Activated gamma-delta T cell treated with Interleukin-2 at 50 U/mL for 16 hours (primary cell): ENCODE data around the gene TNS1.
A peak's percentile ranks its signal among the peaks of the same experiment; 100 is the strongest.

Source experiments
- DNase-seq: peaks from one replicate; pipeline ENCODE4 v3.0.0-alpha.2; 2020

The TNS1 gene

GRCh38 chr2:217997510-217997909 lies 5.3 kb downstream of the TNS1 start:
- no peak for DNase-seq

- no peak for DNase-seq
Measured at GRCh38 chr2:217996361-217996760, 6.4 kb downstream of the TNS1 start.

- no peak for DNase-seq
Measured at GRCh38 chr2:217995731-217996231, 7.0 kb downstream of the TNS1 start.

- DNase-seq = no peak
Measured at GRCh38 chr2:217994776-217995274, 8.0 kb downstream of the TNS1 start.

GRCh38 chr2:217993817-217994463 lies 8.9 kb downstream of the TNS1 start:
- DNase-seq = peak; percentile 46

GRCh38 chr2:217993138-217993537 lies 9.7 kb downstream of the TNS1 start:
- DNase-seq = no peak

GRCh38 chr2:217992061-217992460 lies 10.7 kb downstream of the TNS1 start:
- DNase-seq = no peak

GRCh38 chr2:217990791-217991465 lies 11.9 kb downstream of the TNS1 start:
- DNase-seq = no peak

GRCh38 chr2:217990389-217990788 lies 12.4 kb downstream of the TNS1 start:
- DNase-seq = no peak

GRCh38 chr2:217989221-217989948 lies 13.4 kb downstream of the TNS1 start:
- DNase-seq = no peak

- no peak for DNase-seq
Measured at GRCh38 chr2:217988840-217989204, 14.0 kb downstream of the TNS1 start.

GRCh38 chr2:217988014-217988839 lies 14.6 kb downstream of the TNS1 start:
- peak; percentile 56 for DNase-seq

GRCh38 chr2:217987391-217987790 lies 15.4 kb downstream of the TNS1 start:
- no peak for DNase-seq

- no peak for DNase-seq
Measured at GRCh38 chr2:217986256-217986961, 16.4 kb downstream of the TNS1 start.

- no peak for DNase-seq
Measured at GRCh38 chr2:217983276-217984233, 19.2 kb downstream of the TNS1 start.

GRCh38 chr2:217981971-217982370 lies 20.8 kb downstream of the TNS1 start:
- DNase-seq = no peak

- no peak for DNase-seq
Measured at GRCh38 chr2:217981084-217981730, 21.6 kb downstream of the TNS1 start.

- DNase-seq = no peak
Measured at GRCh38 chr2:217980591-217980990, 22.2 kb downstream of the TNS1 start.

- no peak for DNase-seq
Measured at GRCh38 chr2:217980036-217980435, 22.8 kb downstream of the TNS1 start.

- DNase-seq = no peak
Measured at GRCh38 chr2:217979151-217979811, 23.5 kb downstream of the TNS1 start.
